ENCODE measurements around the gene GRB10. TPM values are rescaled to one million over a fixed set of nuclear protein-coding genes. Genes with fewer than 3 reads are reported as not detected.

Gene GRB10
- total and polyA plus RNA-seq, 2 of the 8 experiments (the other 6 are each of a cell fraction or from before 2014, with no cell fraction given) = 35.7 to 97.0 TPM

GRCh38 chr7:50621973-50622490 is 160.7 kb downstream of the GRB10 start:
- Histone ChIP-seq H3K18ac (ENCODE audit: extremely low read depth, low read length) (no peak overlapping the region), H2AK5ac (ENCODE audit: low read depth, low read length) (no peak overlapping the region), H2BK12ac (ENCODE audit: low read depth, low read length) (no peak overlapping the region), H3K27me3 (replicated peaks in 1 of 4; ENCODE audit: control insufficient read depth in 3 of 4, extremely low read depth in 1 of 4, insufficient read depth in 3 of 4, low read length in 3 of 4) (no peaks in the 10 kb centered on the region), H3K4me2 (ENCODE audit: insufficient read depth in 1 of 2, low read depth in 2 of 2, low read length in 2 of 2) (no peak overlapping the region), H3K56ac (replicated peaks; ENCODE audit: insufficient read length, low read depth, low read length) (no peak overlapping the region), H4K91ac (replicated peaks; ENCODE audit: insufficient read length, low read length) (no peak overlapping the region), H3K23me2 (ENCODE audit: low read depth, low read length) (no peaks in the 10 kb centered on the region), H3K36me3 (ENCODE audit: control insufficient read depth in 2 of 4, insufficient read depth in 4 of 4, low read length in 3 of 4) (peaks cover 2 to 8% (median 7%) of the 10 kb centered on the region in 4 experiments; a peak in 5 of 8 replicates), H3K79me1 (ENCODE audit: low read depth, low read length) (peaks cover 4% of the 10 kb centered on the region; the same call in 1 of the 2 replicates), H2BK20ac (ENCODE audit: low read length) (no peak overlapping the region), H3K79me2 (ENCODE audit: control insufficient read depth in 1 of 2, insufficient read depth in 2 of 2, low read length in 2 of 2) (no peaks in the 10 kb centered on the region), H3K14ac (ENCODE audit: insufficient read length) (no peak overlapping the region), H3K23ac (ENCODE audit: insufficient read length) (no peak overlapping the region), H3K4me3 (ENCODE audit: extremely low read depth in 1 of 4, insufficient read depth in 2 of 4, low read depth in 3 of 4, low read length in 4 of 4) (no peak overlapping the region), H2BK5ac (ENCODE audit: low read depth, low read length) (no peak overlapping the region), H3K9me3 (ENCODE audit: insufficient read depth in 2 of 2, low read depth in 1 of 2, low read length in 1 of 2) (no peaks in the 10 kb centered on the region), H4K8ac (ENCODE audit: extremely low read depth, insufficient read depth, low read length) (no peak overlapping the region), H3K27ac (ENCODE audit: low read depth, low read length) (no peak overlapping the region), H4K5ac (ENCODE audit: insufficient read length, low read depth, low read length) (no peak overlapping the region), H3K4ac (replicated peaks; ENCODE audit: insufficient read length, low read depth, low read length) (no peak overlapping the region), H2AFZ (ENCODE audit: low read length) (no peak overlapping the region), H2BK15ac (ENCODE audit: low read length) (no peak overlapping the region), H4K20me1 (replicated peaks in 1 of 2; ENCODE audit: control insufficient read depth in 1 of 2, insufficient read depth in 2 of 2, low read length in 2 of 2) (peaks cover 0 to 2% of the 10 kb centered on the region in 2 experiments), H3K9ac (replicated peaks in 1 of 4; ENCODE audit: extremely low read depth in 1 of 4, low read depth in 3 of 4, low read length in 3 of 4) (no peak overlapping the region), H2BK120ac (replicated peaks; ENCODE audit: low read depth, low read length) (no peak overlapping the region), H3K4me1 (replicated peaks in 1 of 4; ENCODE audit: control insufficient read depth in 3 of 4, insufficient read depth in 4 of 4, low read length in 3 of 4) (no peaks in the 10 kb centered on the region)
- ChIA-PET CTCF (ENCODE audit: partially characterized antibody) (interaction anchor here (0.5 to 1.8 kb wide), 4 partner anchors 10 to 618 kb away, joined by 3 to 5 read pairs (median 3); no protein-coding TSS in a partner anchor), POLR2A (ENCODE audit: partially characterized antibody) (no interaction called here)
- DNase-seq (ENCODE audit: low read depth in 1 of 2, low spot score in 2 of 2) (no peak), FAIRE-seq (no peak)
- 89% methylated on average over 11 of the region's 11 CpGs; no CpG with 5 or more reads in 1 of the 2 experiments for WGBS, 2 experiments (ENCODE audit: extremely low coverage in 1 of 2, insufficient coverage in 1 of 2, insufficient read length in 1 of 2, insufficient replicate concordance in 2 of 2, low coverage in 1 of 2, low lambda C conversion rate in 2 of 2, missing lambda C conversion rate in 1 of 2)
- TF ChIP-seq TBP (IDR thresholded peaks at IDR 0.05; ENCODE audit: low read depth, low read length) = no peak
- TF ChIP-seq TEAD4 (IDR thresholded peaks at IDR 0.05; ENCODE audit: low read depth, low read length) = no peak
- no peak for TF ChIP-seq CEBPB (IDR thresholded peaks at IDR 0.05; ENCODE audit: low read depth, low read length)
- TF ChIP-seq RNF2 (IDR thresholded peaks at IDR 0.05; ENCODE audit: borderline replicate concordance, low read depth, low read length, missing control alignments, poor library complexity, severe bottlenecking) = no peak

All from H1 (cell line).